Measurements from ENCODE around the gene GMDS. TPM values are rescaled to one million over a fixed set of nuclear protein-coding genes. Genes with fewer than 3 reads are reported as not detected.

GMDS gene
- polyA plus RNA-seq, 1 of the 3 experiments (the other 2 are of a cell fraction), result 12.3 TPM

DNA sequence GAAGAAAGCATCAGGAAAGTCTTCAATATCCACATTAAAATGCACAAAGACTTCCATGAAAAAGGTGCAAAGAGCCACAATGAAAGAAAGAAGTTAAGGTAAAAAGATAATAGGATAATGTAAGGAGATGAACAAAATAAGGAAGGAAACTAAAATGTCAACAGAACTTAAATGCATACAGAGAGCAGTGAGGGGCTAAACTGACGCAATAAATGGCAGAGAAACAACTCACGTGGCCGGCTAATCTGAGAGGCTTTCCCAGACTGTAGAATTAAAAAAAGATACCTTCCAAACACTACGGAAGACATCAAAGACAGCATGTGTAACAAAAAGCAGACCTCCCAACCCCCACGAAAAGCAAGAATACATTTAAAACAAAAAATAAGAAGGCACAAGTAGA lies 73.7 kb downstream of the GMDS start:
- TF ChIP-seq RAD21 (IDR thresholded peaks at IDR 0.05; ENCODE audit: low read length), result no peak
- TF ChIP-seq, protein P1, sequence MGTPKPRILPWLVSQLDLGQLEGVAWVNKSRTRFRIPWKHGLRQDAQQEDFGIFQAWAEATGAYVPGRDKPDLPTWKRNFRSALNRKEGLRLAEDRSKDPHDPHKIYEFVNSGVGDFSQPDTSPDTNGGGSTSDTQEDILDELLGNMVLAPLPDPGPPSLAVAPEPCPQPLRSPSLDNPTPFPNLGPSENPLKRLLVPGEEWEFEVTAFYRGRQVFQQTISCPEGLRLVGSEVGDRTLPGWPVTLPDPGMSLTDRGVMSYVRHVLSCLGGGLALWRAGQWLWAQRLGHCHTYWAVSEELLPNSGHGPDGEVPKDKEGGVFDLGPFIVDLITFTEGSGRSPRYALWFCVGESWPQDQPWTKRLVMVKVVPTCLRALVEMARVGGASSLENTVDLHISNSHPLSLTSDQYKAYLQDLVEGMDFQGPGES (IDR thresholded peaks at IDR 0.05; ENCODE audit: low read depth, low read length), result no peak
- TF ChIP-seq SIN3A (IDR thresholded peaks at IDR 0.05; ENCODE audit: borderline replicate concordance, low read depth, low read length), result no peak
- TF ChIP-seq TEAD4 (IDR thresholded peaks at IDR 0.05; ENCODE audit: borderline replicate concordance, insufficient read depth), result no peak
- TF ChIP-seq FOSL2 (IDR thresholded peaks at IDR 0.05; ENCODE audit: borderline replicate concordance, low read depth), result no peak
- TF ChIP-seq, protein P2, sequence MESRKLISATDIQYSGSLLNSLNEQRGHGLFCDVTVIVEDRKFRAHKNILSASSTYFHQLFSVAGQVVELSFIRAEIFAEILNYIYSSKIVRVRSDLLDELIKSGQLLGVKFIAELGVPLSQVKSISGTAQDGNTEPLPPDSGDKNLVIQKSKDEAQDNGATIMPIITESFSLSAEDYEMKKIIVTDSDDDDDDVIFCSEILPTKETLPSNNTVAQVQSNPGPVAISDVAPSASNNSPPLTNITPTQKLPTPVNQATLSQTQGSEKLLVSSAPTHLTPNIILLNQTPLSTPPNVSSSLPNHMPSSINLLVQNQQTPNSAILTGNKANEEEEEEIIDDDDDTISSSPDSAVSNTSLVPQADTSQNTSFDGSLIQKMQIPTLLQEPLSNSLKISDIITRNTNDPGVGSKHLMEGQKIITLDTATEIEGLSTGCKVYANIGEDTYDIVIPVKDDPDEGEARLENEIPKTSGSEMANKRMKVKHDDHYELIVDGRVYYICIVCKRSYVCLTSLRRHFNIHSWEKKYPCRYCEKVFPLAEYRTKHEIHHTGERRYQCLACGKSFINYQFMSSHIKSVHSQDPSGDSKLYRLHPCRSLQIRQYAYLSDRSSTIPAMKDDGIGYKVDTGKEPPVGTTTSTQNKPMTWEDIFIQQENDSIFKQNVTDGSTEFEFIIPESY (IDR thresholded peaks at IDR 0.05; ENCODE audit: borderline replicate concordance, low read depth), result no peak
- no peak for TF ChIP-seq TCF12 (IDR thresholded peaks at IDR 0.05)
- TF ChIP-seq NRF1 (IDR thresholded peaks at IDR 0.05; ENCODE audit: low read depth, low read length), result no peak
- no peak for TF ChIP-seq SMC3 (IDR thresholded peaks at IDR 0.05; ENCODE audit: low read depth, low read length)
- TF ChIP-seq MEF2A (IDR thresholded peaks at IDR 0.05; ENCODE audit: borderline replicate concordance, low read depth), result no peak
- Histone ChIP-seq H3K27me3 (ENCODE audit: insufficient read depth) (no peaks in the 10 kb centered on the region), H2AFZ (ENCODE audit: low read depth) (no peak overlapping the region), H3K79me2 (ENCODE audit: insufficient read depth) (no peaks in the 10 kb centered on the region), H3K4me3 (ENCODE audit: low read depth in 2 of 2, low read length in 1 of 2) (no peak overlapping the region), H3K9me2 (no peaks in the 10 kb centered on the region), H3K9me3 (no peaks in the 10 kb centered on the region), H3K27ac (ENCODE audit: low read depth in 2 of 2, low read length in 1 of 2) (no peak overlapping the region), H3K9ac (no peak overlapping the region), H3K36me3 (replicated peaks in 1 of 2; ENCODE audit: control insufficient read depth in 1 of 2, insufficient read depth in 2 of 2, low read length in 1 of 2) (no peaks in the 10 kb centered on the region), H3K4me1 (ENCODE audit: control insufficient read depth in 1 of 2, insufficient read depth in 2 of 2, low read depth in 1 of 2, low read length in 1 of 2) (no peaks in the 10 kb centered on the region; a peak in 1 of 4 replicates), H4K20me1 (ENCODE audit: insufficient read depth) (no peaks in the 10 kb centered on the region), H3F3A (replicated peaks; ENCODE audit: insufficient read depth) (no peaks in the 10 kb centered on the region), H3K4me2 (no peak overlapping the region)
- 91% methylated on average over 5 of the region's 5 CpGs for WGBS (ENCODE audit: low lambda C conversion rate)
- ChIA-PET POLR2A (no interaction called here), CTCF (no interaction called here)
- no peak for DNase-seq

DNA sequence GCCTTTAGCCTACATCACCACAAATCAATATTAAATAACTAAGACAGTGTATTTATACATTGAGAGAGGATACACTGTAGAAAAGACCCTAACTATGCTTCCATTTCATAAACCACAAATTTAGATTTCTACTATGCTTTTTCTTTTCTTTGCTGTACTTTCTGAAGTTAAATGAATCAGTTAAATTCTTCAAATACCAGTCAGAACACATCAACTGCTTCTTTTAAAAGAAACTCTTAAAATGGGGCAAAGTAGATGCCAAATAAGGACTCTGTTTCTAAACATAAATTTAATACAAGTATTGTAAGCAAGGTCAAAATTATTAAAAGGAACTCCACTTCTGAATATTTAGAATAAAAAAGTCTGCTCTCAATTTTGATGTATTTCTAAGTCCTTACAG lies 76.9 kb downstream of the GMDS start:
- no peaks in the 10 kb centered on the region for H3K9me3 ChIP-seq
- H3K79me2 ChIP-seq (ENCODE audit: insufficient read depth), result no peaks in the 10 kb centered on the region
- no peak for DNase-seq
- H3K27ac ChIP-seq (ENCODE audit: low read depth in 2 of 2, low read length in 1 of 2), result peak overlapping the region; percentile 10 to 17; a peak in 3 of 4 replicates
- H3K9ac ChIP-seq, result no peak overlapping the region
- ChIA-PET CTCF (no interaction called here), POLR2A (no interaction called here)
- H3K27me3 ChIP-seq (ENCODE audit: insufficient read depth), result no peaks in the 10 kb centered on the region
- no peaks in the 10 kb centered on the region for H3K9me2 ChIP-seq
- H2AFZ ChIP-seq (ENCODE audit: low read depth), result no peak overlapping the region
- H3F3A ChIP-seq (replicated peaks; ENCODE audit: insufficient read depth), result no peaks in the 10 kb centered on the region
- no peaks in the 10 kb centered on the region for H4K20me1 ChIP-seq (ENCODE audit: insufficient read depth)
- no peaks in the 10 kb centered on the region; a peak in 1 of 4 replicates for H3K4me1 ChIP-seq (ENCODE audit: control insufficient read depth in 1 of 2, insufficient read depth in 2 of 2, low read depth in 1 of 2, low read length in 1 of 2)
- no peak overlapping the region for H3K4me3 ChIP-seq (ENCODE audit: low read depth in 2 of 2, low read length in 1 of 2)
- H3K36me3 ChIP-seq (replicated peaks in 1 of 2; ENCODE audit: control insufficient read depth in 1 of 2, insufficient read depth in 2 of 2, low read length in 1 of 2), result no peaks in the 10 kb centered on the region
- H3K4me2 ChIP-seq, result no peak overlapping the region
- TF ChIP-seq, protein P1 (IDR thresholded peaks at IDR 0.05; ENCODE audit: low read depth, low read length), result no peak
- TF ChIP-seq GABPA (IDR thresholded peaks at IDR 0.05; ENCODE audit: low read depth) (no peak), MXI1 (IDR thresholded peaks at IDR 0.05; ENCODE audit: low read depth, low read length) (no peak), NFIC (IDR thresholded peaks at IDR 0.05; ENCODE audit: borderline replicate concordance) (no peak), ELF1 (IDR thresholded peaks at IDR 0.05) (no peak), EZH2phosphoT487 (IDR thresholded peaks at IDR 0.05; ENCODE audit: borderline replicate concordance, low read depth) (no peak), RAD21 (IDR thresholded peaks at IDR 0.05; ENCODE audit: low read length) (no peak), RXRA (IDR thresholded peaks at IDR 0.05; ENCODE audit: borderline replicate concordance, low read depth) (no peak), TEAD4 (IDR thresholded peaks at IDR 0.05; ENCODE audit: borderline replicate concordance, insufficient read depth) (no peak), EP300 (IDR thresholded peaks at IDR 0.05; ENCODE audit: borderline replicate concordance in 1 of 2, low read depth in 1 of 2, low read length in 1 of 2) (no peak), RCOR1 (IDR thresholded peaks at IDR 0.05; ENCODE audit: low read length) (no peak)
- TF ChIP-seq, protein P3, sequence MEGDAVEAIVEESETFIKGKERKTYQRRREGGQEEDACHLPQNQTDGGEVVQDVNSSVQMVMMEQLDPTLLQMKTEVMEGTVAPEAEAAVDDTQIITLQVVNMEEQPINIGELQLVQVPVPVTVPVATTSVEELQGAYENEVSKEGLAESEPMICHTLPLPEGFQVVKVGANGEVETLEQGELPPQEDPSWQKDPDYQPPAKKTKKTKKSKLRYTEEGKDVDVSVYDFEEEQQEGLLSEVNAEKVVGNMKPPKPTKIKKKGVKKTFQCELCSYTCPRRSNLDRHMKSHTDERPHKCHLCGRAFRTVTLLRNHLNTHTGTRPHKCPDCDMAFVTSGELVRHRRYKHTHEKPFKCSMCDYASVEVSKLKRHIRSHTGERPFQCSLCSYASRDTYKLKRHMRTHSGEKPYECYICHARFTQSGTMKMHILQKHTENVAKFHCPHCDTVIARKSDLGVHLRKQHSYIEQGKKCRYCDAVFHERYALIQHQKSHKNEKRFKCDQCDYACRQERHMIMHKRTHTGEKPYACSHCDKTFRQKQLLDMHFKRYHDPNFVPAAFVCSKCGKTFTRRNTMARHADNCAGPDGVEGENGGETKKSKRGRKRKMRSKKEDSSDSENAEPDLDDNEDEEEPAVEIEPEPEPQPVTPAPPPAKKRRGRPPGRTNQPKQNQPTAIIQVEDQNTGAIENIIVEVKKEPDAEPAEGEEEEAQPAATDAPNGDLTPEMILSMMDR (IDR thresholded peaks at IDR 0.05), result no peak

All from SK-N-SH (cell line).